NCI-H2196 treated with DMSO at 0.1 percent for 48 hours (cell line): ENCODE results near the gene PPFIBP1.
"Not testable (repeated sequence)": the region's sequence is repeated elsewhere in the genome, so short reads cannot be mapped to it uniquely, and the experiment has no call there.

Experiments used
- DNase-seq: peaks from one replicate; lab custom pipeline; 2025; ENCODE audit not compliant: unreplicated experiment; lab: John Stamatoyannopoulos, UW

Gene PPFIBP1

GRCh38 chr12:27588776-27589175 is 64.8 kb downstream of the PPFIBP1 start:
- no peak for DNase-seq

GRCh38 chr12:27589419-27589818 is 65.4 kb downstream of the PPFIBP1 start:
- no peak for DNase-seq

- DNase-seq = not testable (repeated sequence)
Measured at GRCh38 chr12:27591698-27592097, 67.7 kb downstream of the PPFIBP1 start.

GRCh38 chr12:27592548-27592947 is 68.5 kb downstream of the PPFIBP1 start:
- no peak for DNase-seq

GRCh38 chr12:27593266-27593665 is 69.3 kb downstream of the PPFIBP1 start:
- DNase-seq = no peak

GRCh38 chr12:27595231-27595642 is 71.2 kb downstream of the PPFIBP1 start:
- no peak for DNase-seq

- DNase-seq = not testable (repeated sequence)
Measured at GRCh38 chr12:27598866-27599265, 74.9 kb downstream of the PPFIBP1 start.

- DNase-seq = not testable (repeated sequence)
Measured at GRCh38 chr12:27601056-27601828, 77.2 kb downstream of the PPFIBP1 start.

- no peak for DNase-seq
Measured at GRCh38 chr12:27602516-27602915, 78.5 kb downstream of the PPFIBP1 start.

- DNase-seq = no peak
Measured at GRCh38 chr12:27604431-27604830, 80.4 kb downstream of the PPFIBP1 start.

GRCh38 chr12:27606986-27607385 is 83.0 kb downstream of the PPFIBP1 start:
- DNase-seq = no peak

GRCh38 chr12:27607591-27607990 is 83.6 kb downstream of the PPFIBP1 start:
- DNase-seq = no peak

GRCh38 chr12:27608890-27609289 is 84.9 kb downstream of the PPFIBP1 start:
- no peak for DNase-seq

GRCh38 chr12:27610374-27610773 is 86.4 kb downstream of the PPFIBP1 start:
- DNase-seq = no peak

GRCh38 chr12:27614386-27614785 is 90.4 kb downstream of the PPFIBP1 start:
- no peak for DNase-seq

- DNase-seq = no peak
Measured at GRCh38 chr12:27614866-27615265, 90.9 kb downstream of the PPFIBP1 start.

- DNase-seq = no peak
Measured at GRCh38 chr12:27615331-27615891, 91.4 kb downstream of the PPFIBP1 start.

GRCh38 chr12:27616356-27617142 is 92.5 kb downstream of the PPFIBP1 start:
- no peak for DNase-seq

GRCh38 chr12:27618836-27619235 is 94.8 kb downstream of the PPFIBP1 start:
- DNase-seq = no peak

- no peak for DNase-seq
Measured at GRCh38 chr12:27619308-27619707, 95.3 kb downstream of the PPFIBP1 start.

GRCh38 chr12:27620121-27620520 is 96.1 kb downstream of the PPFIBP1 start:
- no peak for DNase-seq
